ENCODE data around the gene EHBP1L1.

Gene EHBP1L1

DNA sequence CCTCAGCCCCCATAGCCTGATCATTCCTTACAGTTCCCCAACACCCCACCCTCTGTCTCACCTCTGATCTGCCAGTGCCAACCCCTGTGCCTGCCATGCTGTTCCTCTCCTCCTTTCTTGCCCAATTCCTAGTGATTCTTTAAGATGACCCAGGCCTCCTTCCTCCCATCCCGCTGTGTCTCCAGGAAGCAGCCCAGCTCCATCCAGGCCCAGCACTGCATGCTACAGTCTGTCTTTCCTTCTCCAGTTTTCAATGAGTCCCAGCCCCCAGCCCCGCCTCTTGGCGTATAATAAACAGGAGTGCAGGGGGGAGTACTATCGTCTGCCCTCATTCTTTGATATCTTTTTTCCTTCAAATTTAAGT is 30.0 kb upstream of the EHBP1L1 start:
- H3K4me1 ChIP-seq (ENCODE audit: control insufficient read depth, insufficient read depth, low read length), result no peaks in the 10 kb centered on the region; the same call in 1 of the 2 replicates
- TF ChIP-seq, protein P1, sequence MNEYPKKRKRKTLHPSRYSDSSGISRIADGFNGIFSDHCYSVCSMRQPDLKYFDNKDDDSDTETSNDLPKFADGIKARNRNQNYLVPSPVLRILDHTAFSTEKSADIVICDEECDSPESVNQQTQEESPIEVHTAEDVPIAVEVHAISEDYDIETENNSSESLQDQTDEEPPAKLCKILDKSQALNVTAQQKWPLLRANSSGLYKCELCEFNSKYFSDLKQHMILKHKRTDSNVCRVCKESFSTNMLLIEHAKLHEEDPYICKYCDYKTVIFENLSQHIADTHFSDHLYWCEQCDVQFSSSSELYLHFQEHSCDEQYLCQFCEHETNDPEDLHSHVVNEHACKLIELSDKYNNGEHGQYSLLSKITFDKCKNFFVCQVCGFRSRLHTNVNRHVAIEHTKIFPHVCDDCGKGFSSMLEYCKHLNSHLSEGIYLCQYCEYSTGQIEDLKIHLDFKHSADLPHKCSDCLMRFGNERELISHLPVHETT (tag by site-specific recombination; IDR thresholded peaks at IDR 0.05), result no peak
- TF ChIP-seq ZBTB7A (tag by site-specific recombination; IDR thresholded peaks at IDR 0.05; ENCODE audit: low read depth), result no peak
- TF ChIP-seq ZBTB17 (tag by site-specific recombination; IDR thresholded peaks at IDR 0.05), result no peak
- no peak for TF ChIP-seq ZIC2 (tag by site-specific recombination; IDR thresholded peaks at IDR 0.05)
- peaks cover 5 to 77% of the 10 kb centered on the region in 2 experiments; a peak in 2 of 3 replicates for H3K36me3 ChIP-seq (ENCODE audit: control insufficient read depth in 2 of 2, insufficient read depth in 1 of 2, low read length in 2 of 2)
- ChIA-PET CTCF (interaction anchor here (2.1 kb wide), 1 partner anchor 25 kb away, joined by 11 read pairs; the partner anchor contains the start of gene ZNRD2), POLR2A (interaction anchor here (0.9 to 2.2 kb wide), 3 partner anchors 9 to 25 kb away, joined by 8 to 9 read pairs (median 8); partner anchors contain the start of gene ZNRD2)
- H3K9me3 ChIP-seq (ENCODE audit: control insufficient read depth, insufficient read depth, low read depth, low read length), result no peaks in the 10 kb centered on the region
- H3K4me3 ChIP-seq (ENCODE audit: low read depth, low read length), result no peak overlapping the region
- no peak overlapping the region for H3K27ac ChIP-seq (ENCODE audit: extremely low read depth, low read depth, low read length)

GRCh38 chr11:65546217-65546958 is 29.5 kb upstream of the EHBP1L1 start:
- no peaks in the 10 kb centered on the region; the same call in 1 of the 2 replicates for H3K4me1 ChIP-seq (ENCODE audit: control insufficient read depth, insufficient read depth, low read length)
- no peaks in the 10 kb centered on the region for H3K9me3 ChIP-seq (ENCODE audit: control insufficient read depth, insufficient read depth, low read depth, low read length)
- no peak overlapping the region for H3K27ac ChIP-seq (ENCODE audit: extremely low read depth, low read depth, low read length)
- CTCF ChIA-PET, result interaction anchor here (2.1 kb wide), 1 partner anchor 25 kb away, joined by 11 read pairs; the partner anchor contains the start of gene ZNRD2
- POLR2A ChIA-PET, result interaction anchor here (0.7 to 3.0 kb wide), 8 partner anchors 10 to 55 kb away, joined by 4 to 14 read pairs (median 7); partner anchors contain the start of genes FAM89B, LTBP3, SCYL1 and ZNRD2
- H3K4me3 ChIP-seq (ENCODE audit: low read depth, low read length), result peak overlapping the region; percentile 31
- H3K36me3 ChIP-seq (ENCODE audit: control insufficient read depth in 2 of 2, insufficient read depth in 1 of 2, low read length in 2 of 2), result peaks cover 5 to 81% of the 10 kb centered on the region in 2 experiments; a peak in 2 of 3 replicates
- TF ChIP-seq ZBTB20 (tag by site-specific recombination; IDR thresholded peaks at IDR 0.05) (peak; percentile 66; the same call in 1 of the 2 replicates), ZNF514 (tag by site-specific recombination; IDR thresholded peaks at IDR 0.05) (no peak), SP2 (tag by site-specific recombination; IDR thresholded peaks at IDR 0.05) (peak; percentile 61), KLF9 (tag by site-specific recombination; IDR thresholded peaks at IDR 0.05; ENCODE audit: low read depth) (peak; percentile 62), ZBTB17 (tag by site-specific recombination; IDR thresholded peaks at IDR 0.05) (0 out of 2 replicates have a peak, but pooled peaks have one; percentile 32), GLIS1 (tag by site-specific recombination; IDR thresholded peaks at IDR 0.05) (peak; percentile 29; the same call in 1 of the 2 replicates), ZNF785 (tag by site-specific recombination; IDR thresholded peaks at IDR 0.05) (no peak), ZNF335 (tag by site-specific recombination; conservative IDR thresholded peaks at IDR 0.05) (0 out of 2 replicates have a peak, but pooled peaks have one; percentile 18), KLF10 (tag by site-specific recombination; IDR thresholded peaks at IDR 0.05) (no peak), ZBTB26 (tag by site-specific recombination; optimal IDR thresholded peaks at IDR 0.05) (peak; percentile 57), GLIS2 (tag by site-specific recombination; IDR thresholded peaks at IDR 0.05) (peak; percentile 59; the same call in 1 of the 2 replicates), PBX3 (CRISPR knock-in tag; IDR thresholded peaks at IDR 0.05) (peak; percentile 46; the same call in 1 of the 2 replicates), ZFHX2 (tag by site-specific recombination; conservative IDR thresholded peaks at IDR 0.05) (peak; percentile 75), ZNF433 (tag by site-specific recombination; IDR thresholded peaks at IDR 0.05; ENCODE audit: low read depth) (no peak), ZNF530 (tag by site-specific recombination; IDR thresholded peaks at IDR 0.05; ENCODE audit: low read depth) (no peak), TCF7L2 (IDR thresholded peaks at IDR 0.05; ENCODE audit: borderline replicate concordance, low read depth, low read length) (no peak), ZNF341 (tag by site-specific recombination; IDR thresholded peaks at IDR 0.05; ENCODE audit: low read depth) (peak; percentile 77), PRDM10 (tag by site-specific recombination; IDR thresholded peaks at IDR 0.05) (peak; percentile 76), ZBTB11 (tag by site-specific recombination; conservative IDR thresholded peaks at IDR 0.05; ENCODE audit: low read depth) (peak; percentile 32), ZBTB7A (tag by site-specific recombination; IDR thresholded peaks at IDR 0.05; ENCODE audit: low read depth) (no peak)
